GM19455 (cell line): Measurements from ENCODE around the gene KAT14.
"Not testable (repeated sequence)": the region's sequence is repeated elsewhere in the genome, so short reads cannot be mapped to it uniquely, and the experiment has no call there.

Experiments used
- ATAC-seq: cut with Tn5 transposase; IDR thresholded peaks from one replicate; pipeline ENCODE4 v1.9.1; 2021; ENCODE audit not compliant: unreplicated experiment

The KAT14 gene

DNA sequence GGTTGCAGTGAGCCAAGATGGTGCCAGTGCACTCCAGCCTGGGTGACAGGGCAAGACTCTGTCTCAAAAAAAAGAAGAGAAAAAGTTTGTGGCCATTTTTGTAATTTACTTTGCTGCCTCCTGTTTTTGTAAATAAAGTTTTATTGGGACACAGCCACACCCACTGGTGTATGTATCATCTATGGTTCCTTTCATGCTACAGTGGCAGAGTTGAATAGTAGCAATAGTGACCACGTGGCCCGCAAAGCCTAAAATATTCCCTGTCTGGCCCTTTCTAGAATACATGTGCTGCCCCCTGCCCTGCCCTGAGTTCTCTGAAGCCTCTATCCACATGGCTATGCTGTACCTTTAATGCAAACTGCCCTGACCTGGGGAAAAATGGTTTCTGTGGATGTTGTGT lies 75.3 kb downstream of the KAT14 start:
- ATAC-seq: no peak

DNA sequence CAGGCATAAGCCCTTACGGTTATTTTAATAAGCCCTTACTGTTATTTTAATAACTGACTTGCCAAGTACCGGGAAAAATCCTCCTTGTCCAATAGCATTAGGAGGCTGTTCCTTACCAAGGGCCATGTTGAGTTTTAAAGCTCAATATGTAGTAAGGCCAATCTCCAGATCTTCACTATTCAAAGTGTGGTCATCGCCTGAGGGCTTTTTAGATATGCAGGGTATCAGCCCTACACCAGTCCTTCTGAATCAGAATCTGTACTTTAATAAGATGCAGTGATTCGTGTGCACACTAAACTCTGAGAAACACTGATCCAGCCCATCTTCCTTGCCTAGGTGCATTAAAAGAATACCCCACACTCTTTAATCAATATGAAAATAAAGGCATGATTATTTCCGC lies 77.9 kb downstream of the KAT14 start:
- ATAC-seq: no peak

GRCh38 chr20:18218280-18218679 lies 80.6 kb downstream of the KAT14 start:
- ATAC-seq: no peak

GRCh38 chr20:18223409-18223808 lies 85.7 kb downstream of the KAT14 start:
- ATAC-seq: no peak

DNA sequence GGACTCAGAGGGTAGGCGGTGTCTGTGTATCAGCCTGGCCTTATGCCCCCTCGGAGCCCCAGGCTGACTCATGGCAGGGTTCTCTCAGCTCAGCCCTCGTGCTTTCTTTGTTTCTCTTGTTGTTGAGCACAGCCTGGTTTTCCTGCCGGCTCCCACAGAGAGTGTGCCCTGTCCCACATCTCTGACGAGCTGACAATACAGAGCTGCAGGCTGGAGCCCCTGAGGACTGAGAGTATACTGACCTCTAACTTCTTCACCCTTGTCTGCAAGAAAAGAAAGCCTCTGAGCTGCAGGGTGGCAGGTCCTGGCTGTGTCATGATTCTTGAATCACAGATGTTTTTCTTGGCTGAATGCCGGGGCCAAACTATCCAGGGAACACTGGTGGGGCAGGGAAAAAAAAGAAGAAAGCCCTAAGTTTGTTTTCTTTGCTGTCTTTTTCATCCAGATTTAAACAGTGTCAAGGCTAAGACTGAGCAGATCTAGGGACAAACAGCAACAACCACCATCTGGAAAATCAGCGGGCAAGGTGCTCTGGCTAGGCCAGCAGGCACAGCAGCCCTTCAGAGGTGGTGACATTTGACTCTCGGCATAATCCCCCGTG lies 87.4 kb downstream of the KAT14 start:
- ATAC-seq: no peak

- no peak for ATAC-seq
Measured at GRCh38 chr20:18225632-18226031, 88.0 kb downstream of the KAT14 start.

DNA sequence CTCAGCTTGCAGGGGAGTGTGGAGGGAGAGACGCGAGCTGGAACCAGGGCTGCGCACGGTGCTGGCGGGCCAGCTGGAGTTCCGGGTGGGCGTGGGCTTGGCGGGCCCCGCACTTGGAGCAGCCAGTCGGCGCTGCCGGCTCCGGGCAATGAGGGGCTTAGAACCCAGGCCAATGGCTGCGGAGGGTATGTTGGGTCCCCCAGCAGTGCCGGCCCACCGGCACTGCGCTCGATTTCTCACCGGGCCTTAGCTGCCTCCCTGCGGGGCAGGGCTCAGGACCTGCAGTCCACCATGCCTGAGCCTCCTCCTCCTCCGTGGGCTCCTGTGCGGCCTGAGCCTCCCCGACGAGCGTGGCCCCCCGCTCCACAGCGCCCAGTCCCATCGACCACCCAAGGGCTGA lies 89.1 kb downstream of the KAT14 start:
- ATAC-seq: not testable (repeated sequence)

DNA sequence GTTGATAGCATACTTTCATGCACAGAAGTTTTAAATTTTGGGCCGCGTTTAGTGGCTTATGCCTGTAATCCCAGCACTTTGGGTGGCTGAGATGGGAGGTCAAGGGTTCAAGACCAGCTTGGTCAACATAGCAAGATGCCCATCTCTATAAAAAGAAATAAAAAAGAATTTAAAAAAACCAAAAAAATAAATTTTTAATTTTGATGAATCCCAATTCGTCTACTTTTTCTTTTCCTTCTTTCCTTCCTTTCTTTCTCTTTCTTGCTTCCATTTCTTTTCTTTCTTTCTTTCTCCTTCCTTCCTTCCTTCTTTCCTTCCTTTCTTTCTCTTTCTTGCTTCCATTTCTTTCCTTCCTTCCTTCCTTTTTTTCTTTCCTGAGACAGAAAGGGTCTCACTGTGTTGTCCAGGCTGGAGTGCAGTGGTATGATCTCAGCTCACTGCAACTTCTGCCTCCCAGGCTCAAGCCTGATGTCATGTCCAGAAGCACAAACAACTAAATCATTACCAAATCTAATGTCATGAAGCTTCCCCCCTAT lies 95.8 kb downstream of the KAT14 start:
- no peak for ATAC-seq
